Endothelial cell of hepatic sinusoid (primary cell): ENCODE results near the gene CXXC1.
"Not testable (repeated sequence)": the region's sequence is repeated elsewhere in the genome, so short reads cannot be mapped to it uniquely, and the experiment has no call there.

Experiments
- in situ Hi-C: cut with HindIII; loops from 2 replicates; pipeline ENCODE4 v1.10.0; 2017; ENCODE audit warnings: low sequenced_read_pairs

CXXC1 gene

GRCh38 chr18:50287441-50288347, at the start of gene CXXC1:
TSS of gene CXXC1 (minus strand) at chr18:50287692. CDS start at chr18:50287589, 103 bp downstream.
- in situ Hi-C loops = no loop called here

- in situ Hi-C loops = loop anchor here (5.0 kb wide), 3 partner anchors 67 to 287 kb away; partner anchors contain the start of gene CFAP53
Measured at GRCh38 chr18:50334546-50335152, 47.2 kb upstream of the CXXC1 start.

GRCh38 chr18:50331691-50332090, 44.2 kb upstream of the CXXC1 start:
- in situ Hi-C loops = no loop called here

GRCh38 chr18:50330176-50330575, 42.7 kb upstream of the CXXC1 start:
- in situ Hi-C loops = no loop called here

GRCh38 chr18:50327983-50328382, 40.5 kb upstream of the CXXC1 start:
- in situ Hi-C loops = no loop called here

- in situ Hi-C loops = no loop called here
Measured at GRCh38 chr18:50320719-50321118, 33.2 kb upstream of the CXXC1 start.

- in situ Hi-C loops = no loop called here
Measured at GRCh38 chr18:50315100-50315871, 27.8 kb upstream of the CXXC1 start.

GRCh38 chr18:50313873-50314460, 26.5 kb upstream of the CXXC1 start:
- in situ Hi-C loops = no loop called here

- in situ Hi-C loops = no loop called here
Measured at GRCh38 chr18:50313031-50313607, 25.6 kb upstream of the CXXC1 start.

- in situ Hi-C loops = no loop called here
Measured at GRCh38 chr18:50312296-50313030, 25.0 kb upstream of the CXXC1 start.

- in situ Hi-C loops = no loop called here
Measured at GRCh38 chr18:50311650-50312049, 24.2 kb upstream of the CXXC1 start.

GRCh38 chr18:50310080-50310479, 22.6 kb upstream of the CXXC1 start:
- in situ Hi-C loops = no loop called here

- in situ Hi-C loops = not testable (repeated sequence)
Measured at GRCh38 chr18:50308851-50309250, 21.4 kb upstream of the CXXC1 start.

- in situ Hi-C loops = no loop called here
Measured at GRCh38 chr18:50307738-50308470, 20.4 kb upstream of the CXXC1 start.

- in situ Hi-C loops = no loop called here
Measured at GRCh38 chr18:50307400-50307737, 19.9 kb upstream of the CXXC1 start.

GRCh38 chr18:50306944-50307343, 19.5 kb upstream of the CXXC1 start:
- in situ Hi-C loops = no loop called here

- in situ Hi-C loops = no loop called here
Measured at GRCh38 chr18:50301074-50301473, 13.6 kb upstream of the CXXC1 start.

- in situ Hi-C loops = no loop called here
Measured at GRCh38 chr18:50299626-50300388, 12.3 kb upstream of the CXXC1 start.
